ENCODE results near the gene OGG1.

Gene OGG1

GRCh38 chr3:9778143-9779074, 28.7 kb downstream of the OGG1 start:
- no peak for TF ChIP-seq CTCF (IDR thresholded peaks at IDR 0.05; ENCODE audit: insufficient read depth, low read depth, low read length, missing control alignments)
- no peak for DNase-seq (ENCODE audit: low read depth)
- H3K4me3 ChIP-seq (ENCODE audit: low read depth, low read length): no peak overlapping the region

GRCh38 chr3:9779075-9779593, 29.4 kb downstream of the OGG1 start:
- no peak overlapping the region for H3K4me3 ChIP-seq (ENCODE audit: low read depth, low read length)
- no peak for TF ChIP-seq CTCF (IDR thresholded peaks at IDR 0.05; ENCODE audit: insufficient read depth, low read depth, low read length, missing control alignments)
- DNase-seq (ENCODE audit: low read depth): no peak

- peak; percentile 61 for DNase-seq (ENCODE audit: low read depth)
These were observed 30.1 kb downstream of the OGG1 start for GRCh38 chr3:9779721-9780457.

GRCh38 chr3:9780458-9780812, 30.7 kb downstream of the OGG1 start:
- no peak for TF ChIP-seq CTCF (IDR thresholded peaks at IDR 0.05; ENCODE audit: insufficient read depth, low read depth, low read length, missing control alignments)
- no peak overlapping the region for H3K4me3 ChIP-seq (ENCODE audit: low read depth, low read length)
- no peak for DNase-seq (ENCODE audit: low read depth)

More at GRCh38 chr3:9779721-9780457, 30.1 kb downstream of the OGG1 start:
- TF ChIP-seq CTCF (IDR thresholded peaks at IDR 0.05; ENCODE audit: insufficient read depth, low read depth, low read length, missing control alignments): no peak
- H3K4me3 ChIP-seq (ENCODE audit: low read depth, low read length): no peak overlapping the region

GRCh38 chr3:9780910-9781309, 31.2 kb downstream of the OGG1 start:
- no peak for DNase-seq (ENCODE audit: low read depth)
- H3K4me3 ChIP-seq (ENCODE audit: low read depth, low read length): no peak overlapping the region
- no peak for TF ChIP-seq CTCF (IDR thresholded peaks at IDR 0.05; ENCODE audit: insufficient read depth, low read depth, low read length, missing control alignments)

- H3K4me3 ChIP-seq (ENCODE audit: low read depth, low read length): no peak overlapping the region
- DNase-seq (ENCODE audit: low read depth): no peak
- TF ChIP-seq CTCF (IDR thresholded peaks at IDR 0.05; ENCODE audit: insufficient read depth, low read depth, low read length, missing control alignments): no peak
These were observed 31.8 kb downstream of the OGG1 start for GRCh38 chr3:9781551-9781950.
